GM10266 (cell line): ENCODE data around the gene ZFYVE28.

ENCODE experiments used
- DNase-seq: peaks from one replicate; pipeline ENCODE4 v3.0.0; 2012; ENCODE audit errors: extremely low spot score
- TF ChIP-seq, protein P1 (sequence below): IDR thresholded peaks from 2 replicates; pipeline ENCODE4 v1.5.1; 2012; ENCODE audit warnings: mild to moderate bottlenecking, low read depth; ENCODE audit not compliant: control insufficient read depth, insufficient read depth; ENCODE audit errors: missing control alignments

Gene ZFYVE28

DNA sequence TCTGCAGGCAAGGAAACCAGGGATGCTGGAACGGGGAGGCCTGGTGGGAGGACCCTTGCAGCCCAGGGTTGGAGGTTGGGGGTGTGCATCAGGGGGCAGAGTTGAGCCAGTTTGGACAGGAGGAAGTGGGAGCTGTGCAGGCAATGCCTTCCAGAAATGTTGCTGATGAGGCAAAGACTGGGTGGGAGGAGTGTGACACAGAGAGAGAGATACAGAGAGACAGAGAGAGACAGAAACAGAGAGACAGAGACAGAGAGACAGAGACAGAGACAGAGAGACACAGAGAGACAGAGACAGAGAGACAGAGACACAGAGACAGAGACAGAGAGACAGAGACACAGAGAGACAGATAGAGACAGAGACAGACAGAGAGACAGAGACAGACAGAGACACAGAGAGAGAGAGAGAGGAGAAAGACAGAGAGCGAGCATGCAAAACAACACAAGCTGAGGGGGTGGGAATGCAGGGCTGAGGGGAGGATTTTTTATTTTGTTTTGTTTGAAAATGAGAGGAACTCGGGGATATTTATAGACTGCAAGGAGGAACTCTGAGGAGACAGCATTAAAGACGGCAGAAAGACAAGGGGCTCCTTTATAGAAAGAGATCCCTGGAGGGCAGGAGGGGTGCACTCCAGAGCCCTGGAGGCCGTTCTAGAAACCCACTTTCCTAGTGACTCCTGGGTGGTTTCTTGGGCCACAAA, 174.6 kb downstream of the ZFYVE28 start:
- DNase-seq = peak; percentile 62
- TF ChIP-seq, protein P1, sequence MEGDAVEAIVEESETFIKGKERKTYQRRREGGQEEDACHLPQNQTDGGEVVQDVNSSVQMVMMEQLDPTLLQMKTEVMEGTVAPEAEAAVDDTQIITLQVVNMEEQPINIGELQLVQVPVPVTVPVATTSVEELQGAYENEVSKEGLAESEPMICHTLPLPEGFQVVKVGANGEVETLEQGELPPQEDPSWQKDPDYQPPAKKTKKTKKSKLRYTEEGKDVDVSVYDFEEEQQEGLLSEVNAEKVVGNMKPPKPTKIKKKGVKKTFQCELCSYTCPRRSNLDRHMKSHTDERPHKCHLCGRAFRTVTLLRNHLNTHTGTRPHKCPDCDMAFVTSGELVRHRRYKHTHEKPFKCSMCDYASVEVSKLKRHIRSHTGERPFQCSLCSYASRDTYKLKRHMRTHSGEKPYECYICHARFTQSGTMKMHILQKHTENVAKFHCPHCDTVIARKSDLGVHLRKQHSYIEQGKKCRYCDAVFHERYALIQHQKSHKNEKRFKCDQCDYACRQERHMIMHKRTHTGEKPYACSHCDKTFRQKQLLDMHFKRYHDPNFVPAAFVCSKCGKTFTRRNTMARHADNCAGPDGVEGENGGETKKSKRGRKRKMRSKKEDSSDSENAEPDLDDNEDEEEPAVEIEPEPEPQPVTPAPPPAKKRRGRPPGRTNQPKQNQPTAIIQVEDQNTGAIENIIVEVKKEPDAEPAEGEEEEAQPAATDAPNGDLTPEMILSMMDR = peak; percentile 46

- TF ChIP-seq, protein P1 = no peak
- DNase-seq = peak; percentile 100
These were observed 176.8 kb downstream of the ZFYVE28 start, which contains the start of the genes HAUS3 and POLN for GRCh38 chr4:2241410-2242353. Gene HAUS3, minus strand, starts transcription at chr4:2242121. Its CDS starts 1,175 bp downstream, at chr4:2240946. Gene POLN, minus strand, starts transcription at chr4:2242121. Its CDS starts 12,890 bp downstream, at chr4:2229231.

DNA sequence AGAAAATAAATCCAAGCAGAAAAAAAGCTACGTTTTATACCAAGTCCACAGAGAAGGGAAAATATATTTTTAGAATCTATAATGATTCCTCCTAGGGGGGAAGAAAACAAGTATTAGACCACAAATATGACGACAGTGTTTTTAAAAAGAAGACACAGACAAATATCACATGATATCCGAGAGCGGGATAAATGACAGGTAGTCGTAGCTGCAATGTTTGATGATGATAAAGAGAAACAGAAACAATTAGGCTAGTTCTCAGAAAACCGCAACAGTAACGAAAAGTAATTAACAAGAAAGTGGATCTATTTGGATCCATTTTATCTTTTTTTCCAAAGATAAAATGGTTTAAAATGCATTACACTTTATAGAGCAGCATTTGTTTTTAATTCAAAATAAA, 177.4 kb downstream of the ZFYVE28 start:
- no peak for DNase-seq
- TF ChIP-seq, protein P1 = no peak

DNA sequence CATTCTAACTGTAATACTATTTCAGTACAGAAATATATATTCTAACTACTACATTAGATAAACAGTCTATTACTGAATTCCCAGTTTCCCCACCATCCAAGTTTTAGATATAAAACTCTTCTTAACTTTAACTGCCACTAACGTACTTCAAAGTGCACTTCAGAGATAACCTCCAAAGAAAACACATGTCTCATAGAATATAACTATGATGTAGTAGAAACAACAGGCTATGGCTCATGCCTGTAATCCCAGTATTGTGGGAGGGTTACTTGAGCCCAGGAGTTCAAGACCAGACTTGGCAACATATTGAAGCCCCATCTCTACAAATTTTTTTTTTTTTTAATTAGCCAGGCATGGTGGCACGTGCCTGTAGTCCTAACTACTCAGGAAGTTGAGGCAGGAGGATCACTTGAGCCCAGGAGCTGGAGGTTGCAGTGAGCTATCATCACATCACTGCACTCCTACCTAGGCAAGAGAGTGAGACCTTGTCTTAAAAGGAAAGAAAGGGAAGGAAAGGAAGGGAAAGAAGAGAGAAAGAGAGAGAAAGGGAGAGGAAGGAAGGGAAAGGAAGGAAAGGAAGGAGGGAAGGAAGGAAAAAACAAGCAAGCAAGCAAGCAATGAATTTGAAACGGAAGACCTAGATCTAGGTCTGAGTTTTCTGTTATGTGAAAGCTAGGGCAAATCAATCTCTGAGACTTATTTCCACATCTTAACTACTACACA, 181.3 kb downstream of the ZFYVE28 start:
- TF ChIP-seq, protein P1 = no peak
- no peak for DNase-seq

- TF ChIP-seq, protein P1 = no peak
- DNase-seq = no peak
These were observed 187.4 kb downstream of the ZFYVE28 start for GRCh38 chr4:2231082-2231481.

- no peak for DNase-seq
- TF ChIP-seq, protein P1 = no peak
These were observed 192.2 kb downstream of the ZFYVE28 start for GRCh38 chr4:2226261-2226660.
